Hematopoietic multipotent progenitor cell (in vitro differentiated cells): ENCODE results near the gene NEIL1. TPM values are rescaled to one million over a fixed set of nuclear protein-coding genes. Genes with fewer than 3 reads are reported as not detected.
"Not testable (repeated sequence)": the region's sequence is repeated elsewhere in the genome, so short reads cannot be mapped to it uniquely, and the experiment has no call there.

Experiments used
- DNase-seq, 3 donors: peaks; one replicate each; pipeline ENCODE4 v3.0.0-alpha.2; 2011 to 2015; ENCODE audit warnings: low read depth in 2 of 3, low spot score in 2 of 3
- total RNA-seq: library from RNA; depleted of rRNA; stranded (reverse); fragments of >200 nt; gene quantifications from one replicate; pipeline ENCODE4 v1.2.3, GENCODE V29; 2012

The NEIL1 gene
- total RNA-seq, 1 donor: 6.7 TPM

DNA sequence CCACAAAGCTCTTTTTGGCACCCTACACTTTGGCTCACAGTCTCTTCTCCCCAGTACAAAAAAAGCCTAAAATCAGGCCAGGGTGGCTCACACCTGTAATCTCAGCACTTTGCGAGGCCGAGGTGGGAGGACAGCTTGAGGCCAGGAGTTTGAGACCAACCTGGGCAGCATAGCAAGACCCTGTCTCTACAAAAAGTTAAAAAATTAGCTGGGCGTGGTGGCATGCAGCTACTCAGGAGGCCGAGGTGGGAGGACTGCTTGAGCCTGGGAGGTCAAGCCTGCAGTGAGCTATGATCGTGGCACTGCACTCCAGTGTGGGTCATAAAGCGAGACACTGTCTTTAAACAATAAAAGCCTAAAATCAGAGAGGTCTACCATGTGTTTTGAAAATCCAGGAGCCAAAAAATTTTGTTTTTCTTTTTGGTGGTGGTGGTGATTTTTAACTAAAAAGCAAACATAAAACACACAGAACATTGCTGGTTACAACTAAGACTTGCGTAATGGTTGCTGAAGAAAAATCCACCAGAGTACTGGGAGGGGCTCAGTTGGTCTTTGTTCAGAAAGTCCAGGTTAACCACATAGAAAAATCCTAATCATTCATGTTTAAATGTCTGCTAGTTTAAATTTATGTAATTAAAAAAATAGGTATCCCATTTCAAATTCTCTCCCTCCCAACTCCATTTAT lies 23.2 kb downstream of the NEIL1 start:
- no peak for DNase-seq

DNA sequence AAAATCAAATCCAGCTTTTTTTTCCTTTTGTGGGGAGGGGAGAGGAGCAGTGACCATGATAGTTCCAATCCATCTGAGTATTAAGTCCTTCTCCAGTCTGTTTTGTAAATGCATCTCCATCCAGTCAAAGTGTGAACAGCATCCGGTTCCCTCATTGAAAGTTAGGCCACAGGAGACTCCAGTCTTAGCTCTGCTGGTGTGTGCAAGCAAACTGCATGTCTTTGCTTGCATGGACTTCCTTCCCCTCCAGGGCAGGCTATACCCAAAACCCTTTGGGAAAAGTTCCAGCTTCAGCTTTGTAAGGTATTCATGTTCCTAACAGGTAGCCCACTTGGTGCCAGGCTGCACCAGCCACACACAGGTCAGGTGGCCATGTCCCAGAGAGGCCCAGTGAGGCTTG lies 24.6 kb downstream of the NEIL1 start:
- DNase-seq: no peak

GRCh38 chr15:75371901-75372688 lies 25.3 kb downstream of the NEIL1 start:
- no peak for DNase-seq

- no peak for DNase-seq
Observed at GRCh38 chr15:75380773-75381172, 33.9 kb downstream of the NEIL1 start.

- DNase-seq: not testable (repeated sequence)
Observed at GRCh38 chr15:75383986-75384385, 37.1 kb downstream of the NEIL1 start.

- DNase-seq: no peak
Observed at GRCh38 chr15:75389791-75390382, 43.0 kb downstream of the NEIL1 start.

GRCh38 chr15:75397494-75397893 lies 50.7 kb downstream of the NEIL1 start:
- DNase-seq: no peak

DNA sequence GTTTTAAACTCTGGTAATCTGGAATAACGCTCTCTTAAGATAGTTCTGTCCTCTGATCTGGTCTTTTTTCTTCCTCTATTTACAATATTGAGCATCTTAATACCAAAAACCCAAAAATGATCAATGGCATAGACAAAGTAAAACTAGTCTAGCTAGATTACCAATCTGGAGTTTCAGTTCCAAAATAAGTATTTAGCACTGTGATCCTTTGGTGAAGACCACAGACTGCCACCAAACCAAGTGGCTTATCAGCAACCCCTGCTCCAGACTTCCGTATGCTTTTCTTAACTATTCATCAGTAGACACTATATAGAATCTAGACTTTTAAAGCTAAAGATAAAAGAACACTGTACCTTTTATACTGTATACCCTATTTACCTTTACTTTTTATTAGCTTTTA lies 57.1 kb downstream of the NEIL1 start:
- DNase-seq: no peak

Other genes with a start within 250 kb of the NEIL1 start
- gene C15orf39, start 145.2 kb upstream of the NEIL1 start, total RNA-seq: 77.8 TPM
- gene GOLGA6C, start 88.7 kb upstream of the NEIL1 start, total RNA-seq: not detected
- gene GOLGA6D, start 64.2 kb upstream of the NEIL1 start, total RNA-seq: under 0.01 TPM
- 81.3 TPM for gene COMMD4, start 11.0 kb upstream of the NEIL1 start, total RNA-seq
- gene MAN2C1, start 21.6 kb downstream of the NEIL1 start, total RNA-seq: 222 TPM
- 71.4 TPM for gene SIN3A, start 104.7 kb downstream of the NEIL1 start, total RNA-seq
- 21.3 TPM for gene PTPN9, start 232.3 kb downstream of the NEIL1 start, total RNA-seq